ENCODE measurements around the gene SLC7A9.
"Not testable (repeated sequence)": the region's sequence is repeated elsewhere in the genome, so short reads cannot be mapped to it uniquely, and the experiment has no call there.

Gene SLC7A9

GRCh38 chr19:32863301-32863700 lies 6.3 kb downstream of the SLC7A9 start:
- no peak for DNase-seq

DNA sequence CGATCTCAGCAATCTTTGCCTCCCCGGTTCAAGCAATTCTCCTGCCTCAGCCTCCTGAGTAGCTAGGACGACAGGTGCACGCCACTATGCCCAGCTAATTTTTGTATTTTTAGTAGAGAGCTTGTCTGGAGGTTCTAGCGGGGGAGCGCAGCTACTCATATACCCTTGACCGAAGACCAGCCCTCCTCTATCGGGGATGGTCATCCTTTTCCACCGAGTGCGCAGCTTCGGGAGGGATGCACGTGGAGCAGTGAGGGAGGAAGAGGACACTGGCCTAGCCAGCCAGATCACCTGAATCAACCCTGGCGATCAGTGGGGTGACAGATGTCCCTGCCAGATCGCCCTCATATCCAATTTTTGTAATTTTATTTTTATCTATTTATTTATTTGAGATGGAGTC lies 6.8 kb downstream of the SLC7A9 start:
- DNase-seq = no peak

DNA sequence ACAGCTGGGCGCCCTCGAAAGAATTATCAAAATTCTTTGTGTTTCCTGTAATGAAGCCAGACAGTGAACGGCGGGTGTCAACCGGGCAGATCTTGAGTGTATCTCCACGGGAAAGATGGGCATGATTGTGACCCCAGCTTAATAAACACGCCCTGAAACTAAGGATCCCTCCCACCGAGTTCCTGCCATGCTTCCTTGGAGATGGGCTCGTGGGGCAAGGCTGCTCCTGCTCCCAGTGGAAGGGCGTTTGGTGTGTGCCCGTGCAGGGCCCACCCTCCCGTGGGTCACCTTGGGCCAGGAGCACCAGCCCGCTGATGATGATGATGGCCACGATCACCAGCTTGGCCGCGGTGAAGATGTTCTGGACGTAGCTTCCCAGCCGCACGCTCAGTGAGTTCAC lies 7.4 kb downstream of the SLC7A9 start:
- DNase-seq = no peak

- DNase-seq = no peak
Observed at GRCh38 chr19:32861596-32861995, 8.0 kb downstream of the SLC7A9 start.

GRCh38 chr19:32859591-32859990 lies 10.0 kb downstream of the SLC7A9 start:
- DNase-seq = no peak

DNA sequence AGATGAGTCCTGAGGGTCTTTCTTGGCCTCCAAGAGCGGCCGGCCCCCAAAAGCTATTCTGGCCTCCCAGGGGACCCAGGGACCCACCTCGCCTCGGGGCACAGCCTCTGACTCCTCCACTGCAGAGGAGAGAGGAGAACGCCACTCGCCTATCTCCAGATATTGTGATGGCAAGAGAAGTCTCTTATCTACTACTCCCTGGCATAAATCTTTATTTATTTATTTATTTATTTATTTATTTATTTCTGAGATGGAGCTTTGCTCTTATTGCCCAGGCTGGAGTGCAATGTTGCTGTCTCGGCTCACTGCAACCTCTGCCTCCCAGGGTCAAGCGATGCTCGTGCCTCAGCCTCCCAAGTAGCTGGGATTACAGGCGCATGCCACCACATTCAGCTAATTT lies 11.0 kb downstream of the SLC7A9 start:
- no peak for DNase-seq

GRCh38 chr19:32858155-32858554 lies 11.4 kb downstream of the SLC7A9 start:
- DNase-seq = no peak

GRCh38 chr19:32857584-32857983 lies 12.0 kb downstream of the SLC7A9 start:
- no peak for DNase-seq

DNA sequence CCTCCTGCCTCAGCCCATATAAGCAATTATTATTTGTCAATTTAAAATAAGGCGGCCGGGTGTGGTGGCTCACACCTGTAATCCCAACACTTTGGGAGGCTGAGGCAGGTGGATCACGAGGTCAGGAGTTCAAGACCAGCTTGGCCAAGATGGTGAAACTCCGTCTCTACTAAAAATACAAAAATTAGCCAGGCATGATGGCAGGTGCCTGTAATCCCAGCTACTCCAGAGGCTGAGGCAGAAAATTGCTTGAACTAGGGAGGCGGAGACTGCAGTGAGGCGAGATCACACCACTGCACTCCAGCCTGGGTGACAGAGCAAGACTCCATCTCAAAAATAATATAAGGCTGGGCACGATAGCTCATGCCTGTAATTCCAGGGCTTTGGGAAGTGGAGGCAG lies 12.7 kb downstream of the SLC7A9 start:
- not testable (repeated sequence) for DNase-seq

DNA sequence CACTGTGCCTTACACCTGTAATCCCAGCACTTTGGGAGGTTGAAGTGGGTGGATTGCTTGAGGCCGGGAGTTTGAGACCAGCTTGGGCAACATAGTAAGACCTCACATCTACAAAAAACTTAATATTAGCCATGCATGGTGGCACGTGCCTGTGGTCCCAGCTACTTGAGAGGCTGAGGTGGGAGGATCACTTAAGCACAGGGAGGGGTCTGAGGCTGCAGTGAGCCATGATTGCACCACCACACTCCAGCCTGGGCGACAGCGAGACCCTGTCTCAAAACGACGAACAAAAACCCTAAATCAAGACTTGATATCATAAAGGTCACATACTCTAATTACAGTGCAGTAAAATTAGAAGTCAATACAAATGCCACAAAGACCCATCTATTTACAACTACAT lies 17.4 kb downstream of the SLC7A9 start:
- no peak for DNase-seq

- not testable (repeated sequence) for DNase-seq
Observed at GRCh38 chr19:32848035-32848434, 21.5 kb downstream of the SLC7A9 start.

- no peak for DNase-seq
Observed at GRCh38 chr19:32843716-32844245, 25.8 kb downstream of the SLC7A9 start.

DNA sequence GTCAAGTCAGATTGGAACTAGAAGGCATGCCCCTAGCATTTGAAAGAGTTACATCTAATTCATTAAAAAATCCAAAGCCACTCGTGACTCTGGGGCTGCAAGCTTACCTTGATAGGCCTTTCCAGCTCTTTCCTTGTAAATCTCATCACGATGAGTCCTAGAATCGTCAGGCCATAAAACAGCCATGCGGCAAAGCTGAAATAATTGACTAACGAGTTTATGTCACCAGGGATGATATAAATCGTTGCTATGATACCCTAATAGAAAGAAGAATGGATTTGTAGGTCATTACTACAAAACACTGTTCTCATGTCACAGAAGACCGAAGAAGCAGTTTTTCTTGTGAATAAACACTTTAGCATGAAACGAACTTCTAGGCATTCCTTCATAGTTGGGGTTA lies 27.5 kb downstream of the SLC7A9 start:
- no peak for DNase-seq

GRCh38 chr19:32837531-32837930 lies 32.0 kb downstream of the SLC7A9 start:
- no peak for DNase-seq

- not testable (repeated sequence) for DNase-seq
Observed at GRCh38 chr19:32833388-32833787, 36.2 kb downstream of the SLC7A9 start.

- not testable (repeated sequence) for DNase-seq
Observed at GRCh38 chr19:32832825-32833224, 36.7 kb downstream of the SLC7A9 start.

DNA sequence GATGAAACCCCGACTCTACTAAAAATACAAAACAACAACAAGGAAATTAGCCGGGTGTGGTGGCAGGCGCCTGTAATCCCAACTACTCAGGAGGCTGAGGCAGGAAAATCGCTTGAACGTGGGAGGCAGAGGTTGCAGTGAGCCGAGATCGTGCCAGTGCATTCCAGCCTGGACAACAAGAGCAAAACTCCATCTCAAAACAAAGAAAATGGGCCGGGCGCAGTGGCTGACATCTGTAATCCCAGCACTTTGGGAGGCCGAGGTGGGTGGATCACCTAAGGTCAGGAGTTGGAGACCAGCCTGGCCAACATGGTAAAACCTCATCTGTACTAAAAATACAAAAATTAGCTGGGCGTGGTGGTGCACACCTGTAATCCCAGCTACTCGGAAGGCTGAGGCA lies 37.5 kb downstream of the SLC7A9 start:
- DNase-seq = not testable (repeated sequence)

- no peak for DNase-seq
Observed at GRCh38 chr19:32831611-32832010, 38.0 kb downstream of the SLC7A9 start.

DNA sequence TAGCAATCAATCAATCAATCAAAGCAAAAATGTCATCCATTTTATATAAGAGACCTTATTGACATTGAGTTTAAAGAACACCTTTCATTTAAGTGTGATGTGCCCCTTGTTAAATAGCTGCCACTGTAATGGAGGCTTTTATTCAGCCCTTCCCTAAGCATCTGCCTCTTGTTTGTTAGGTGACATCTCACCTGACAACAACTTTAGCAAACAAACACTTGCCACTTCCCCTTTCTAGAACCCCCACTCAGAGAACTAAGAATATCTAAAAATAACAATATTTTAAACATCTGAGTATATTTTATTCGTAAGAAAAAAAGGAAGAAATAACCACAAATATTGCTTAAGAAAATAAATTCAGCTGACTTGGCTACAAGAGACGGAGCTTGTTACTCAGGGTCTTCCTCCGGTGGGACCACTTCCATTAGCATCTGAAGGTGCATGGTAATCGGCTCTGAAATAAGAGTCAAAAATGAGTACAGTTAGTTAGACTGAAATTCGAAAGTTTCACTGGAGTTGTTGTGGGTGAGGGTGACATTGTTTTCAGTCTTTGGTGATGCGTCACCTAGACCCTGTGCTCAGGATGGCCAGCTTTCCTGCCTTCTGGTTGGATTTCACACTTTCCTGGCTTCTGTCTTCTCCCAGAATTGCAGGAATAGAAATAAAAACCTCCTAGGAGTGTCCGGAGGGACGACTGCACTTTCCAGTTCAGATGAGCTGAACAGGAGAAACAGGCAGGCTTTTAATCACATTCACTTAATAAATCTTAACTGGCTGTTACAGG lies 39.1 kb downstream of the SLC7A9 start:
- peak; percentile 30 for DNase-seq

DNA sequence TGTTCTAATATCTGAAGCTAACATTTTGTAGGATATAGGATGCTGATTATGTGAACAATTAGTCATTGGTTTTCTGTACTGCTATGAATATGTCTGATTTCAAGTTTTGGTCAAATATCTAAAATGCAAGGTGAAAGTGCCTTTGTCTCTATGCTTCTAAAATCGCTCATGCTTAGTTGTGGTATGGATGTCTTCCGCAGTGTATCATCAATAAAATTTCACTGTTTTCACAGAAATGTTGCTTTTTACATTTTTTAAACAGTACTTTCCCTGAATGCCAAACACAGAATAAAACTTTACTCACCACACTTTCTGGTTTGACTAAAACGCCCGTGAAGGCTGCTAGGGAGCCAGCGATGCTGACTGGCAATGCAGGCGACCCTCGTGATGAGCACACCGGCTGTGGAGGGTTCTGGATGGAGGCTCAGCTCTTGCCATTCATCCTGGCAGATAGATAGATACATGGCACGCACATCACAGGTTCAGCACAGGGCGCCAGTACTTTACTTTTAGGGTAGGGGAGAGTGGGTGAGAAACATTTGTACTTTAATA lies 40.1 kb downstream of the SLC7A9 start:
- no peak for DNase-seq

- DNase-seq = no peak
Observed at GRCh38 chr19:32828643-32829344, 40.8 kb downstream of the SLC7A9 start.

DNA sequence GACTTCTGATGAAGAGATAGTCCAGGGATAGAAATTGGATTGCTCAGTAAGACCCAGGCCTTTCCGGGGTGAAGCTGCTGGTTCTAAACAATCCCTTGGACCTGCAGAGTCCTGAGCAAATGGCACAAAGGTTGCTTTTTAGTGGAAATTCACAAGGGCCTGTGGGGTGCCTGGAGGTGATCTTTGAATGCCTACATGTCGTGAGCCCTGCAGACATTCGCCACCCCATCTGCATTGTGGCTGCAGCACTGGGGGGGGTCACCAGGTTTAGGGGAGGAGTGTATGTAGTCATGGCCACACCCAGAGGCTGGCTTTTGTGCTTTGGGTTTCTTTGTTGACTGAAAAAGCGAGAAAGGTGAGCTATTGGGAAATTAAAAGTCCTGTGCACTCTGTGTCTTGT lies 41.4 kb downstream of the SLC7A9 start:
- no peak for DNase-seq

GRCh38 chr19:32824916-32825608 lies 44.5 kb downstream of the SLC7A9 start:
- no peak for DNase-seq
